ENCODE measurements around the gene JOSD2.

JOSD2 gene

GRCh38 chr19:50464348-50464747, 46.6 kb downstream of the JOSD2 start:
- Histone ChIP-seq H3K9ac (ENCODE audit: low read length) (no peak overlapping the region), H3K4me1 (ENCODE audit: control insufficient read depth, insufficient read depth, low read length) (no peaks in the 10 kb centered on the region), H3K4me3 (ENCODE audit: low read length) (no peak overlapping the region), H3K36me3 (ENCODE audit: control insufficient read depth, insufficient read depth, low read length, severe bottlenecking) (no peaks in the 10 kb centered on the region), H3K9me3 (ENCODE audit: control insufficient read depth, low read length) (no peaks in the 10 kb centered on the region), H3K27me3 (replicated peaks; ENCODE audit: control insufficient read depth, insufficient read depth, low read length) (peaks cover 10% of the 10 kb centered on the region)
- no peak for DNase-seq (ENCODE audit: low read depth)

- no peak overlapping the region for H3K9ac ChIP-seq (ENCODE audit: low read length)
- H3K4me1 ChIP-seq (ENCODE audit: control insufficient read depth, insufficient read depth, low read length) = no peaks in the 10 kb centered on the region
- no peaks in the 10 kb centered on the region for H3K9me3 ChIP-seq (ENCODE audit: control insufficient read depth, low read length)
- peaks cover 10% of the 10 kb centered on the region for H3K27me3 ChIP-seq (replicated peaks; ENCODE audit: control insufficient read depth, insufficient read depth, low read length)
- no peak for DNase-seq (ENCODE audit: low read depth)
- H3K4me3 ChIP-seq (ENCODE audit: low read length) = no peak overlapping the region
- no peaks in the 10 kb centered on the region for H3K36me3 ChIP-seq (ENCODE audit: control insufficient read depth, insufficient read depth, low read length, severe bottlenecking)
These were observed 48.0 kb downstream of the JOSD2 start for GRCh38 chr19:50462970-50463369.

GRCh38 chr19:50461066-50461875, 49.7 kb downstream of the JOSD2 start:
- no peak overlapping the region for H3K4me3 ChIP-seq (ENCODE audit: low read length)
- H3K27me3 ChIP-seq (replicated peaks; ENCODE audit: control insufficient read depth, insufficient read depth, low read length) = peaks cover 16% of the 10 kb centered on the region
- H3K4me1 ChIP-seq (ENCODE audit: control insufficient read depth, insufficient read depth, low read length) = no peaks in the 10 kb centered on the region
- peak; percentile 81 for DNase-seq (ENCODE audit: low read depth)
- no peaks in the 10 kb centered on the region for H3K36me3 ChIP-seq (ENCODE audit: control insufficient read depth, insufficient read depth, low read length, severe bottlenecking)
- H3K9ac ChIP-seq (ENCODE audit: low read length) = no peak overlapping the region
- no peaks in the 10 kb centered on the region for H3K9me3 ChIP-seq (ENCODE audit: control insufficient read depth, low read length)

- Histone ChIP-seq H3K4me3 (ENCODE audit: low read length) (no peak overlapping the region), H3K4me1 (ENCODE audit: control insufficient read depth, insufficient read depth, low read length) (no peaks in the 10 kb centered on the region), H3K9ac (ENCODE audit: low read length) (no peak overlapping the region), H3K36me3 (ENCODE audit: control insufficient read depth, insufficient read depth, low read length, severe bottlenecking) (no peaks in the 10 kb centered on the region), H3K27me3 (replicated peaks; ENCODE audit: control insufficient read depth, insufficient read depth, low read length) (peaks cover 16% of the 10 kb centered on the region), H3K9me3 (ENCODE audit: control insufficient read depth, low read length) (no peaks in the 10 kb centered on the region)
- no peak for DNase-seq (ENCODE audit: low read depth)
These were observed 50.7 kb downstream of the JOSD2 start for GRCh38 chr19:50460161-50460765.

- Histone ChIP-seq H3K4me3 (ENCODE audit: low read length) (no peak overlapping the region), H3K9me3 (ENCODE audit: control insufficient read depth, low read length) (no peaks in the 10 kb centered on the region), H3K4me1 (ENCODE audit: control insufficient read depth, insufficient read depth, low read length) (no peaks in the 10 kb centered on the region), H3K36me3 (ENCODE audit: control insufficient read depth, insufficient read depth, low read length, severe bottlenecking) (no peaks in the 10 kb centered on the region), H3K9ac (ENCODE audit: low read length) (no peak overlapping the region), H3K27me3 (replicated peaks; ENCODE audit: control insufficient read depth, insufficient read depth, low read length) (peaks cover 16% of the 10 kb centered on the region)
- DNase-seq (ENCODE audit: low read depth) = no peak
These were observed 51.4 kb downstream of the JOSD2 start for GRCh38 chr19:50459638-50460037.

GRCh38 chr19:50459067-50459456, 51.9 kb downstream of the JOSD2 start:
- Histone ChIP-seq H3K4me1 (ENCODE audit: control insufficient read depth, insufficient read depth, low read length) (no peaks in the 10 kb centered on the region), H3K9me3 (ENCODE audit: control insufficient read depth, low read length) (no peaks in the 10 kb centered on the region), H3K4me3 (ENCODE audit: low read length) (no peak overlapping the region), H3K36me3 (ENCODE audit: control insufficient read depth, insufficient read depth, low read length, severe bottlenecking) (no peaks in the 10 kb centered on the region), H3K9ac (ENCODE audit: low read length) (no peak overlapping the region), H3K27me3 (replicated peaks; ENCODE audit: control insufficient read depth, insufficient read depth, low read length) (peaks cover 16% of the 10 kb centered on the region)
- no peak for DNase-seq (ENCODE audit: low read depth)

- Histone ChIP-seq H3K4me3 (ENCODE audit: low read length) (no peak overlapping the region), H3K9me3 (ENCODE audit: control insufficient read depth, low read length) (no peaks in the 10 kb centered on the region), H3K36me3 (ENCODE audit: control insufficient read depth, insufficient read depth, low read length, severe bottlenecking) (no peaks in the 10 kb centered on the region), H3K27me3 (replicated peaks; ENCODE audit: control insufficient read depth, insufficient read depth, low read length) (peaks cover 16% of the 10 kb centered on the region), H3K9ac (ENCODE audit: low read length) (no peak overlapping the region), H3K4me1 (ENCODE audit: control insufficient read depth, insufficient read depth, low read length) (no peaks in the 10 kb centered on the region)
- DNase-seq (ENCODE audit: low read depth) = no peak
These were observed 52.5 kb downstream of the JOSD2 start for GRCh38 chr19:50458396-50459066.

- Histone ChIP-seq H3K27me3 (replicated peaks; ENCODE audit: control insufficient read depth, insufficient read depth, low read length) (peaks cover 20% of the 10 kb centered on the region), H3K9me3 (ENCODE audit: control insufficient read depth, low read length) (no peaks in the 10 kb centered on the region), H3K9ac (ENCODE audit: low read length) (no peak overlapping the region), H3K4me3 (ENCODE audit: low read length) (no peak overlapping the region), H3K36me3 (ENCODE audit: control insufficient read depth, insufficient read depth, low read length, severe bottlenecking) (no peaks in the 10 kb centered on the region), H3K4me1 (ENCODE audit: control insufficient read depth, insufficient read depth, low read length) (no peaks in the 10 kb centered on the region)
- DNase-seq (ENCODE audit: low read depth) = no peak
These were observed 53.7 kb downstream of the JOSD2 start for GRCh38 chr19:50457300-50457699.

Data from adipocyte (in vitro differentiated cells).